ENCODE results near the gene HLA-DQB1.

HLA-DQB1 gene

DNA sequence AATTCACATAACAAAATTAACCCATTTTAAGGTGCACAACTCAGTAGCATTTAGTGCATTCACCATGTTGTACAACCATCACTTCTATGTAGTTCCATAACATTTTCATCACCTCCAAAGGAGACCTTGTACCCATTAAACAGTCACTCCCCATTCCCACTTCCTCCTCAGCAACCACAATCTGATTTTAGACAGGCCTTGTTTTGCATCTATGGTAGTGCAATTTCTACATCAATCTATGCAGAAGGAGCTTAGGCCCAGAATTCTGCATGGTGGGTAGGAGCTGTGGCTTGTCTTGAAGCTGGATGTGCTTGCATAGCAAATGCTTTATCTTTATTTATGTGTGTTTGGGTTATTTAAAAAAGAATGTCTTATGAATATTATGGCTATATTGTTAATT, 42.8 kb downstream of the HLA-DQB1 start:
- DNase-seq, result no peak

DNA sequence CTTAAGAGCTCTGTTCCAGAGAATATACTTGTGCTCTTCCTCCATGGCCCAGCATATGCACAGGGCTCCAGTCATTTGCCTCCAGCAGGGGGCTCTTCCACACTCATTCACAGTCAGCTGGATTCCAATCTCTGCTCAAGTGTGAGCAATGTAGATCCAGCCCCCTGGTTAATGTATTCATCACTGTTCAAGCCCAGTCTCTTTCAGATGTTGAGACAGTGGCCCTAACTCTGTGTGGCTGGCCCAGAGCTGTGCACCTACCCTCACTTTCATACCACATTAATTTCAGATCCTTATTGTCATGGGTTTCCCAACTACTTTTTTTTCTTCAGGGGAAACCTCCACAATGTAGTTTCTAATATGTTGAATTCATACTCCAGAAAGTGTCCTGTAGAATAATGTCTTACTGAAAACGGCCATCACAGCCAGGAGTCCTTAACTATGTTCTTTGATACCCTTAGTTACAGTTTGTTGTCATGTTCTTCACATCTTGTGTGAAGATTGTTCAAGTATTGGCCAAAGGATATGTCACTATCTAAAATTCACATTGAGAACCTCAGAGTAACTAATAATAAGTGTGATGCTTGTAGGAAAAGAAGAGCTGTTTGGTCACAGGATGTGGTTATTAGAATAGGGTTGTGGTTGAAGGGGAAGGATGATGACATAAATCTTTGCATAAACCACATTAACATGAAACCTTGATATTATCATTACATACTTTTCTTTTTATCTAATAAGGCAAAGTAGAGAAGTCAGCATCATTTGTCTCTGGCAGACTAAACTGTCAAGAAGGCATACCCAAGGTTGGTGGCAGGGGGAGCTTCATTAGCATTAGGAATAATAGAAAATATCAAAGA, 43.7 kb downstream of the HLA-DQB1 start:
- DNase-seq, result no peak

DNA sequence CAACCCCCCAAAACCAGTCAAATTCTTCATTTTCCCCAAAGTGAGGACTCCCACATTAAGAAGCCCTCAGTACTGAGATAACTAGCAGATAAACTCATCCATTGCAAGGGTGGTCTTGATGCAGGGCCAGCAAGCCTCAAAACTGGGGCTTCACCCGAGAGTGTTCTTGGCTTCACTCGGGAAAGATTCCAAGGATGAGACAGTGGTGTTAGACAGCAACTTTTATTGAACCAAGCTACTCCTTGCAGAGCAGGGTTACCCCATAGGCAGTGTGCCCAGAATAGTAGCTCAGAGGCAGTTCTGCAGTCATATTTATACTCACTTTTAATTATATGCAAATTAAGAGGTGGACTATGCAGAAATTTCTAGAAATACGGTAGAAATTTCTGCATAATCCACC, 45.1 kb downstream of the HLA-DQB1 start:
- no peak for DNase-seq

DNA sequence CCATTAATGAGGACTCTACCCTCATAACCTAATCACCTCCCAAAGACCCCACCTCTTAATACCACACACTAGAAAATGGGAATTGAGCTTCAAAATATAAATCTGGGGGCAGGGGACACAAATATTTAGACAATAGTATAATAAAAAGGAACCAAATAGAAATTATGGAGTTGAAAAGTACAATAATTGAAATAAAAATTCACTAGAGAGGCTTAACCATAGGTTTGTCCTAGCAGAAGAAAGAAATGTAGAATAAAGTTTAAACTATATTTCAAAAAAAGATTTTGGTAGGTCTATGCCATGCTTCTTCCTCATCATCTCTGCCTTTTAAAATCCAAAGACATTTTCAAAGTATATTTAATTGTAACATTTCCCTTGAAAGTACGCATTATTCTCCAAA, 48.7 kb downstream of the HLA-DQB1 start:
- DNase-seq, result no peak

DNA sequence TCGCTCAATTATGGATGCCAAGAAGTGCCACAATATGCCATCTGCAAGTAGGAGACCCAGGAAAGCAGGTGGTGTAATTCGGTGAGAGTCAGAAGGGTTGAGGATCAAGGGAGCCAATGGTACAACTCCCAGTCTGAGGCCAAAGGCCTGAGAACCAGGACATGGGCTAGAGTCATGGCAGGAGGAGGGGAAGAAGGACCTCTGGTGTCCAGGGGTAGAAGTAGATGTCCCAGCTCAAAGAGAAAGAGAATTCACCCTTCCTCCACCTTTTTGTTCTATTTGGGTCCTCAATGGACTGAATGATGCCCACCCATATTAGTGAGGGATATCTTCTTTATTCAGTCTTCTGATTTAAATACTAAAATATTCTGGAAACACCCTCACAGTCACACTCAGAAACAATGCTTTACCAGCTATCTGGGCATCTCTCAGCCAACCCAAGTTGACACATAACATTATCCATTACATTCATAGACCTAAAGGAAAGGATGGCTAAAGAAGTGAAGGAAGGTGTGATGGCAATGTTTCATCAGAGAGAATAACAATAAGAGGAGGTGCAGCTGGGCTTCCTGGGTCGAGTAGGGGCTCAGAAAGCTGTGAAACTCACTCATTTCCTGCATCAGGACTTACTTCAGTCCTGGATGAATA, 50.4 kb downstream of the HLA-DQB1 start:
- DNase-seq, result no peak

DNA sequence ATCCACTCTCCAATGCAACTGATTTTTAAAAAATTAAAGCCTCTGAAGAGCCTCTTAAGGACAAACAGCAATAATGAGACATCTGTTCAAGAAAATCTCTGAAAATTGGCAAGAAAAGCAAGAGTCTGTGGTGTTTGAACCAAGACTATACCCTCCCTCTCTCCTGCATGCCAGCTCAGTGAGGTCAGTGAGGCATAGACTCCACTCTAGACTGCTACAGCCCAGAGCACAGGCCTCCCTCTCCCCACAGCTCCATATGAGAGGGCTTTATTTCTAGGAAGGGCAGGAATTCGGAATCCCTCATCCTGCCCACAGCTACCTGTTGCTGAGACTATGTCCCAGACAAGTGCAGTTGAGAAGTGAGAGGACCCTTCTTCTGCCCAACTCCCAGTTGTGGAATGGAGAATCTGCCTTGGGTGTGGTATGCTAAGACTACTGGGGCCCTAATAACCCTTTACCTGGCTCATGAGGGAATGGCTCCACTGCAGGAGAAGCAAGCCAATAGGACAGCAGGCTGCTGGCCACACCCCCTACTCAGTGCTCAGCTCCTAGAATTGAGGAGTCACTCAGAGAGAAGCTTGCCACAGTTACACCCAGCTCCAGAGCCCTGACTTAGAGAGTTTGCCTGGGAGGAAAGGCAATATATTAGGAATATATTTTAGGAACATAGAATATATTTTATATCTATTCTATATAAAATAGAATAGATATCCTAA, 51.9 kb downstream of the HLA-DQB1 start:
- DNase-seq, result no peak

DNA sequence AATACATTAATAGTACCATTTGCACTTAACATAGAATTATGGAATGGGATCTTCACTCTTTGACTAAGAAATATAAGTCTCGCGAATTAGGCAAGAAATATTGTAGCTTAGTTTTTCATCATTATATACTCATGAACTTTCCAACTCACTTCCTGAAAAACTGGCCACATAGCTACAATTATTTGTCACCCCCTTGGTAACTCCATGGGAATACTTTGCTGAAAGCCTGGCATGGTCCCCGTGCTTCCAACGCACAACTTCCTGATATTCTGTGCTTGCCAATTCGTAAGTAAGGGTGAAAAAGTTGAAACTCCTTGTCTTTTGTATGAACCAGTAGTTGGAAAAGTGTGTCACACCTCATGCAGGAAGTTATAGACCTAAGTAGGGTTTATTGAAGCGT, 53.0 kb downstream of the HLA-DQB1 start:
- DNase-seq, result no peak

DNA sequence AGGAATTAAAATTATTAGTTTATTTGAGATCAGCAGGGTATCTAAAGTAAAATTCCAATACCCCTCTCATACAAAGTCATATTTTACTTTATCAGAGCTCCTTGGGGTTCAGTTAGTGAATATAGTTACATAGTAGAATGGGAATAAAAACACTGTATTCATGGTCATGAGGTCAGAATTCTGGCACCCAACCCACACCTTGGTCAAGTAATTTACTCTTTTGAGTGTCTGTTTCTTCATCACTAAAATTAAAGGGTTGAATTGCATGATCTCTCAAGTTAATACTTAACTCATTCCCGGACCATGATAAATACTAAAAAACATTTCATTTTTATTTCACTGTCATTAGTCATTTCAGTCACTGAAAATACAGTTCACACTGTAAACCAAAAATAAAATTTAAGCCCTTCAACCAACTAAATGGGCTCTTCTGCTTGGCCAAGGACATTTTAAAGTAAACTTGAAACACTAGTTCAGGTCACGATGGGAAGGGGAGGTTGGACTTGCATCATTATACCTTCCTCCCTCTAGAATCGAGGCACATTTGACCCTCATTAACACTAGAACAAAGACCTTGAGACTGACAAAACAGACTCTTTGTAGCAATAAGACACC, 55.7 kb downstream of the HLA-DQB1 start:
- DNase-seq, result no peak

DNA sequence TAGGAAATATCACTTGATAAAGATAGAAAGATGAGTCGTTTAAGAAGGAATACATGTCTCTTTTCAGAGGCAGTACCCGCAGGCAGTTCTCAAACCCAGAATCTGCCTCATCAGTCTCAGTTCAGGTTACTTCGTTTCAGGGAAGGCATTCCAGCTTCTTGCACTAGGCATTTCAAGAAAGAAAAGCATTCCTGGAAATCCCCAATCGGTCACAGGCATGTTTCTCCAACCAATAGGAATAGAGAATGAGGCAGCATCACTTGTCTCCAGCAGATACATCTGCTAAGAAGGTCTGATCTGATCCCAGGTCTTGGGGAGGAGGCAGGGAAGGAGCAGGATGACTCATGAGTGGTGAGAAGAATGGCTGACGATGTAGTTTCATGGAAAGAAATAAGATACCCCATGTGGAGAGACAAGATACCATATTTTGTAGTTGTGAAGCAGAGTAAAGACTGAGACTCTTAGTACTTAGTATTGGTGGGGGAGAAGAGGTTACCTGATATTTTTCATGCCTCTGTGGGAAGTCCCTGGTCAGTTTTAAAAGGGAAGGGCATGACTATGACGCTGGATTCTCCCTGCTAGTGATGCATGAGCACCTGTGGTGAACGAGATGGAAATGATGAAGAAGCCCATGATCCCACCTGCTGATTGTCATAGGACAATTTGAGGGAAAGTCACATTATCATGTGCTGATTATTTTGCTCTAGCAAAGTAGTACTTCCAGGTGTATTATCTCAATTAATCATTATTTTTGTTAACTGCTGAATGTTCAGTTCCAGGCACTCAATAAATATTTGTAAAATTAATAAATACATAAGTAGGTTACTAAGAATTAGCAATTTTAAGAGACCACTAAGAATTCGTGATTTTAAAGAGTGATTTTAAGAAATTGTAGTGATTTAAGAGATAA, 56.5 kb downstream of the HLA-DQB1 start:
- DNase-seq, result peak; percentile 20
